NT2/D1 (cell line): Measurements from ENCODE around the gene SPTSSB.

Source experiments
- DNase-seq: peaks from one replicate; pipeline ENCODE4 v3.0.0-alpha.2; 2011; ENCODE audit warnings: low read depth, low spot score
- H3K27me3 ChIP-seq: 2 replicates; pipeline ENCODE4 v1.6.0; 2011; ENCODE audit warnings: mild to moderate bottlenecking; ENCODE audit not compliant: insufficient read length, insufficient read depth
- H3K36me3 ChIP-seq: 2 replicates; pipeline ENCODE4 v1.6.1; 2011; ENCODE audit warnings: mild to moderate bottlenecking, low read length, mixed read lengths; ENCODE audit not compliant: insufficient read depth, insufficient read length
- H3K4me1 ChIP-seq: 2 replicates; pipeline ENCODE4 v1.5.1; 2011; ENCODE audit not compliant: insufficient read depth, insufficient read length
- H3K4me3 ChIP-seq: 2 replicates; pipeline ENCODE4 v1.5.1; 2011; ENCODE audit warnings: low read depth; ENCODE audit not compliant: insufficient read length
- H3K9ac ChIP-seq: 2 replicates; pipeline ENCODE4 v1.6.0; 2011; ENCODE audit warnings: low read depth; ENCODE audit not compliant: insufficient read length
- H3K9me3 ChIP-seq: 2 replicates; pipeline ENCODE4 v1.5.1; 2011; ENCODE audit warnings: mild to moderate bottlenecking, low read length; ENCODE audit not compliant: insufficient read depth
- SUZ12 ChIP-seq: IDR thresholded peaks from 2 replicates; pipeline ENCODE4 v1.6.1; 2011; ENCODE audit not compliant: insufficient read length, insufficient read depth; ENCODE audit errors: extremely low read depth
- YY1 ChIP-seq: IDR thresholded peaks from 2 replicates; pipeline ENCODE4 v1.6.1; 2011; ENCODE audit not compliant: insufficient read length, insufficient read depth
- ZNF274 ChIP-seq: IDR thresholded peaks from 2 replicates; pipeline ENCODE4 v1.6.1; 2011; ENCODE audit warnings: mild to moderate bottlenecking, low read depth, low read length

The SPTSSB gene

DNA sequence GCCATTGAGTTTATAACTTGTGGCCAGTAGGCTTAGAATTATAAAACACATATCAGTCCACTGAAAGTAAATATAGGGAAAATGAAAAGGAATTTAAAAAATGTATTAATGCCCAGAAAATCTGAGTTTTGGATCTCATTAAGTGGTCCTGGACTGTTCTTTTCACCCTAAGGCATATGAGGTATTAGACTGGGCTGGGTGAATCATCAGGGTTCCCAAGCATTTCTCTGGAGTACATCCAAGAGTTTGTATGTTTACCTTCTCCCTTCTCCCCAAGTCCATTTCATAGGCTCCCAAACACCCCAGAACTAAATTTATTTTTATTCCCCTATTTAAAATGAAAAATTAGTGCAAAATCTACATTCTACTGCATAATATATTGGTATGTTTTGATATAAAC, 31.9 kb upstream of the SPTSSB start:
- no peak overlapping the region for H3K4me3 ChIP-seq
- no peak for DNase-seq
- TF ChIP-seq ZNF274 (no peak), YY1 (no peak), SUZ12 (no peak)
- H3K4me1 ChIP-seq, result no peaks in the 10 kb centered on the region
- H3K36me3 ChIP-seq, result no peaks in the 10 kb centered on the region
- no peaks in the 10 kb centered on the region for H3K27me3 ChIP-seq
- H3K9me3 ChIP-seq, result no peaks in the 10 kb centered on the region
- H3K9ac ChIP-seq, result no peak overlapping the region

- Histone ChIP-seq H3K9me3 (no peaks in the 10 kb centered on the region), H3K4me3 (no peak overlapping the region)
These were observed 30.1 kb upstream of the SPTSSB start for GRCh38 chr3:161401389-161401788.

GRCh38 chr3:161400650-161401049, 29.3 kb upstream of the SPTSSB start:
- Histone ChIP-seq H3K36me3 (no peaks in the 10 kb centered on the region), H3K4me3 (no peak overlapping the region), H3K4me1 (no peaks in the 10 kb centered on the region), H3K9me3 (no peaks in the 10 kb centered on the region), H3K27me3 (no peaks in the 10 kb centered on the region), H3K9ac (no peak overlapping the region)
- TF ChIP-seq YY1, result no peak
- no peak for TF ChIP-seq ZNF274
- no peak for TF ChIP-seq SUZ12
- DNase-seq, result no peak

More at GRCh38 chr3:161401389-161401788, 30.1 kb upstream of the SPTSSB start:
- Histone ChIP-seq H3K27me3 (no peaks in the 10 kb centered on the region), H3K9ac (no peak overlapping the region), H3K36me3 (no peaks in the 10 kb centered on the region), H3K4me1 (no peaks in the 10 kb centered on the region)
- DNase-seq, result no peak
- TF ChIP-seq ZNF274 (no peak), YY1 (no peak), SUZ12 (no peak)

DNA sequence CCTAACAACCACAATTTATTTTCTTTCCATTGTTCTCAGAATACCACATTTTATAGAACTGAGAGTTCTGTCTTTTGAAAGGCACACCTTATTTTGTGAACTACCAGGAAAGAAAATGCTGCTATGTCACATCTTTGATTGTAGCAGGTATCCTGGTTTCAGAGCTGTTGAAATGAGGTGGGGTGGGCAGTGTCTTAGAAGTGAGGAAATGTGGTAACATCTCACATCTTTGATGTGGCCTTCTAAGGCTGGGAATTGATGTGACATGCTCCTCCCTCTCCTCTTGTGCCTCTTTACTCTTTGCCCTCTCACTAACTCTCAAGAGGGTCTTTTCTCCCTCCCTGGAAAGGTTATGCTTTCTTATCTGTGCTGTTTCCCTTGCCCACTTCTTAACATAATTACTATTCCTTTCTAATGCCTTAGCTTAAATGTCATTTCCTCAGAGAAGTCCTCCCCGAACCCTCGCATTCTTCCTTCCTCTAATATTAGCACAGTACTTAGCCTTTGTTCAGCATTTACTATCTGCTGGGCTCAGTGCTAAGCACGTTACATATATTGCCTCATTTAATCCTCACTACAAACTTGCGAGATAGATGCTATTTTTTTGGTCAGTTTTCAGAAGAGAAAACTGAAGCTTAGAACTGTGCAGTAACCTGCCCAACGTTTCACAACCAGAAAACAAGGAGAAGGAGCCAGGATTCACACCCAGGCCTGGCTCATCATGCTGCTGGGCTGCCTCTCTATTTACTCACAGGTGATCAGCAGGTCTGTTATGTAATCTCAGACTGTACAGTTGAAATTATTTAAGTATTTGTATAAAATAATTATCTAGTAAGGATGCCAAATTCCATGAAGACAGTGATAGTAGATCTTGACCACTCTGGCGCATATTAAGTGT, 24.0 kb upstream of the SPTSSB start:
- no peak overlapping the region for H3K9ac ChIP-seq
- H3K4me1 ChIP-seq, result no peaks in the 10 kb centered on the region
- TF ChIP-seq SUZ12 (no peak), YY1 (no peak), ZNF274 (no peak)
- no peaks in the 10 kb centered on the region for H3K36me3 ChIP-seq
- H3K27me3 ChIP-seq, result no peaks in the 10 kb centered on the region
- H3K9me3 ChIP-seq, result no peaks in the 10 kb centered on the region
- no peak for DNase-seq
- no peak overlapping the region for H3K4me3 ChIP-seq

- H3K9ac ChIP-seq, result no peak overlapping the region
- no peaks in the 10 kb centered on the region for H3K4me1 ChIP-seq
- no peaks in the 10 kb centered on the region for H3K27me3 ChIP-seq
- TF ChIP-seq SUZ12, result no peak
- no peak for TF ChIP-seq ZNF274
- TF ChIP-seq YY1, result no peak
- no peaks in the 10 kb centered on the region for H3K36me3 ChIP-seq
- H3K4me3 ChIP-seq, result no peak overlapping the region
- peaks cover 7% of the 10 kb centered on the region for H3K9me3 ChIP-seq
- no peak for DNase-seq
These were observed 22.5 kb upstream of the SPTSSB start for GRCh38 chr3:161393803-161394202.

- Histone ChIP-seq H3K9ac (no peak overlapping the region), H3K9me3 (peaks cover 7% of the 10 kb centered on the region), H3K4me1 (no peaks in the 10 kb centered on the region), H3K4me3 (no peak overlapping the region), H3K36me3 (no peaks in the 10 kb centered on the region), H3K27me3 (no peaks in the 10 kb centered on the region)
- TF ChIP-seq ZNF274 (no peak), YY1 (no peak), SUZ12 (no peak)
- DNase-seq, result no peak
These were observed 22.0 kb upstream of the SPTSSB start for GRCh38 chr3:161393310-161393709.

DNA sequence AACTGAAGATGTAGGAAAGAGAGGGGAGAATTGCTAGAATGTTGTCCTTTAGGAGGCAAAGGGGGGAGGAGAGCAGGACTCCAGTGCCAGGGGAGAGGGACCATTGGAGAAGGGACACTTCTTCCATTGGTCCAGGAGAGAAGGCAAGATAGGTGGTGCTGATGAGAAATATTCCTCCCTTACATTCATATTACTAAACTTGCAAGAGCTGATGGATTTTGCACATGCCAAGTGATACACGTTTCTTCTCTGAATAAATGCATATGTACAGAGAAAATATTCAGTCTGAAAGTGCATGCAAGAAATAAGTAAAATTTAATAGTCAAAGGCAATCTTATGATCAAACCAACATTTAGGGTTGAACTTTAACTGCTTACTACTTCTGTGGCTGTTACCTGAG, 21.5 kb upstream of the SPTSSB start:
- Histone ChIP-seq H3K4me3 (no peak overlapping the region), H3K4me1 (no peaks in the 10 kb centered on the region), H3K27me3 (no peaks in the 10 kb centered on the region), H3K9me3 (peaks cover 7% of the 10 kb centered on the region), H3K9ac (no peak overlapping the region), H3K36me3 (no peaks in the 10 kb centered on the region)
- TF ChIP-seq YY1 (no peak), ZNF274 (no peak), SUZ12 (no peak)
- no peak for DNase-seq

- H3K36me3 ChIP-seq, result no peaks in the 10 kb centered on the region
- no peak for DNase-seq
- peaks cover 7% of the 10 kb centered on the region for H3K9me3 ChIP-seq
- H3K4me1 ChIP-seq, result no peaks in the 10 kb centered on the region
- H3K27me3 ChIP-seq, result no peaks in the 10 kb centered on the region
- no peak overlapping the region for H3K9ac ChIP-seq
- no peak overlapping the region for H3K4me3 ChIP-seq
- TF ChIP-seq SUZ12, result no peak
- no peak for TF ChIP-seq ZNF274
- TF ChIP-seq YY1, result no peak
These were observed 18.9 kb upstream of the SPTSSB start for GRCh38 chr3:161390200-161390599.
